Stimulated activated CD8-positive, alpha-beta memory T cell treated with anti-CD3 and anti-CD28 coated beads, Interleukin-2, amount 100 ng/mL, for 48 hours (primary cell): Measurements from ENCODE around the gene TP53RK.

Experiments used
- DNase-seq, 2 donors: peaks; one replicate each; pipeline ENCODE4 v3.0.0-alpha.2; 2020; ENCODE audit warnings: low read depth in 2 of 2

TP53RK gene

DNA sequence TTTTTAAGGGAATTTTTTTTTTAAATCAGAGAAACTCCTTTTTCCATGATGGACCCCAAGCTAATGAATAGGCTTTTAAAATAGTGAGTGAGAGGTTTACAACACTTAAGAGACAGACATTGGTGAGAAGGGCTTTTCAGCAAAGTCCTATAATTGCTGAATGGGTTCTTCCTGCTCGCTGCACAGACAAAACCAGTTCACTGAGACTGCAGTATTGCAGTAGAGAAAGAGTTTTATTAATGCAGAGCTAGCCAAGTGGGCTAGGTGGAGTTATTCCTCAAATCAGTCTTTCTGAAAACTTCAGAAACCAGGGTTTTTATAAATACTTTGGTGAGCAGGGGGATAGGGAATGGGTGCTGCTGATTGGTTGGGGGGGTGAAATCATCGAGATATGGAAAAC is 17.0 kb upstream of the TP53RK start:
- DNase-seq = no peak

DNA sequence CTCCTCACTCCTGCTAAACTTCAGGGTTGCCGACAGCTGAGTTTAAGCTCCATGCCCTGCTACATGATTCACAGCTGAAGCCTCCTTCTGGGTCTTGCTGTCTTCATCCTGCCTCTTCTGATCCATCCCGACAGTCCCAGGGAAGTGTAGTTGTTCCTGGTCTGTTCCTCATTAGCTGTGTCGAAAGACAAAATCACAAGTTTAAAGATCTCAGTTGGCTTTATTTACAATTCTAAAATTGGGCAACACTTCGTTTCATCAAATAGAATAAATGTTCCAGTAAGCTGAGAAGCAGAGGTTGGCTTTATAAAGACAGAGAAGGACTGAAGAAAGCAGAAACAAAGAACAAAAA is 16.1 kb upstream of the TP53RK start:
- DNase-seq = no peak

DNA sequence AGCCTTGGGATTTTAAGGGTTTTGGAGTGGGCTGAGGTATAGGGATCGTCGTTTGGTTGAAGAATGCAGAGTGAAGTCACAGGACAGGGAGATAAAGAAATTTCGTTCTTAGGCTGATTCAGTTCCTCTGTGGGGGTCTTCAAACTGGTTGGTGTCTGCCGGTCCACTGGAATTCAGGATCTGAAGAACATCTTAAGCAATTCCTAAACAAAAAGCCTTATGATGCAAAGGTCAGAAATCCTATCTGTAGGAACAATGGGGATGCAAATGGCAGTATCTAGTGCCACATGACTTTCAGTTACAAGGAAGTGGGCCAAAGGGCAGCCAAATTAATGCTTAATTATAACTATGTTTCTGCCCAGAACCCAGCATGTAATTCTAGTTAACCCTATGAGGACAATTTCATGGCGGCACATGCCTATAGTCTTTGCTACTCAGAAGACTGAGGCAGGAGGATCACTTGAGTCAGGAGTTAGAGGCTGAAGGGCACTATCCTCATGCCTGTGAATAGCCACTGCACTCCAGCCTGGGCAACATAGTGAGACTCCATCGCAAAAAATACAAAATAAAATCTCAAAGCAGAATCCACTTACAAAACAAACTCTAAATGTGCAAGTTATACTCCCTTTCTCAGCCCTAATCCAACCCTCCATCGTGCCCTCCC is 15.6 kb upstream of the TP53RK start:
- DNase-seq = no peak

DNA sequence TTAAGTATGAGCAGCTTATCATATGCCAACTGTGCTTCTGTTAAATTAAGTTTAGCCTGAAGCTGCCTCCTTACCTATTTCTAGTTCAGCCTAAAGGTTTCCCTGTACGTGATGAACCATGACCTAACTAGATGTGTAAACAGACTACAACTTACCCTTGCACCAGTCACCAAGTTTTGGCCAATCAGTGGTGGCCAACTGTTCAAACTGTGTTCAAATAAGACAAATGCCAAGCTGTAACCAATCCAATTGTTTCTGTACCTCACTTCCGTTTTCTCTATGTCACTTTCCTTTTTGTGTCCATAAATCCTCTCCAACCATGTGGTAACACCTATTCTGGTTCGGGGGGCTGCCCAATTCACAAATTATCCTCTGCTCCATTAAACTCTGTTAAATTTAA is 14.2 kb upstream of the TP53RK start:
- no peak for DNase-seq

DNA sequence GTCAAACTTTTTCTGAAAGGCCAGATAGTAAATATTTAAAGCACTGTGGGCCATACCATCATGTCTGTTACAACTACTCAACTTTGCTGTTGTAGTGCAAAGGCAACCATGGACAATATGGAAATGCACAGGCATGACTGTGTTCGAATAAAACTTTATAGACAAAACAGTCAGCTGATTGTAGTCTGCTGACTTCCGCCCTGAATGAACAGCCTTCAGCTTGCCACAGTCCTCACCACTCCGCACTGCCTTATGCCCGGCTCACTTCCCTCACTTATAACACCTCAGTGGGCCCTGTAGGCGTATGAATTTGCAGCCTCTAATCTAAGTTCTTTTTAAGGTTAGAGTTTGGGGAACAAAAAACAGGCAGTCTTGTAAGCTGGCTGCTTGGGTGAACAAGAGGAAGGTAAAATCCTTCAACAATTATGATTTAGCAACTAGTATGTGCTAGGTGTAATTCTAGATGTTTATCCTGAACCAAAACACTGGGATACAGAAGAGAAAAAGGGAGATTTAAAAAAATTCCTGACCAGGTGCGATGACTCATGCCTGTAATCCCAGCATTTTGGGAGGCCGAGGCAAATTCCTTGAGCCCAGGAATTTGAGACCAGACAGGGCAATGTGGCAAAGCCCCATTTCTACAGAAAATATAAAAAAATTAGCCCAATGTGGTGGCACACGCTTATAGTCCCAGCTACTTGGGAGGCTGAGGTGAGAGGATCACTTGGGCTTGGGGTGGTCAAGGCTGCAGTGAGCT is 13.4 kb upstream of the TP53RK start:
- no peak for DNase-seq

DNA sequence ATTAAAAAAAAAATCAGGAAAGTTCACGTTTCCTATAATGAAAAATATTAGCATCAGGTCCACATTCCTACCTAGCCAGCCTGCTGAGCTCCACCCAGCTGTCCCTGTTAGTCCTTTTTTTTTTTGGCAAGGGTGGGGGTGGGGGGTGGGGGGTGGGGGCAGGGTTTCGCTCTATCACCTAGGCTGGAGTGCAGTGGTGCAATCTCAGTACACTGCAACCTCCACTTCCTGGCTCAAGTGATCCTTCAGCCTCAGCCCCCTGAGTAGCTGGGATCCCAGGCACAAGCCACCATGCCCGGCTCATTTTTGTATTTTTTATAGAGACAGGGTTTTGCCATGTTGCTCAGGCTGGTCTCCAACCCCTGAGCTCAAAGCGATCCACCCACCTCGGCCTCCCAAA is 12.7 kb upstream of the TP53RK start:
- no peak for DNase-seq

DNA sequence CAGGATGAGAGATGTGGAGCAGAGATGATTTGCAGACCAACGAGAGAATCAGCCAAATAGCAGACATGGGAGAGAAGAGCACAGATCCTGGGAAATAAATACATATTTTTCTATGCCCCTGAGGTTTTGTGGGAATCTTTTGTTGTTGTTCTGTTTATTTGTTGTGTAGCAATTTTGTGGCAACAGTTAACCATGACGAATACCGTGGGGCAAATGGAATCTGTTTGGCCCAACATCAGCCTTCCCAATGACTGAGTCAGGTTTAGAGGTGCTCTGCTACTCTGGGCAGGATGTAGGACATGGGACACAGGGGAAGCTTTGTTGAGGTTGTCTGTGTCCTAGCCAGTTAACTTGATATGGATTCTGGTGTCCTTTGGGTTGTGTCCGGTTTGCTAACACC is 12.3 kb upstream of the TP53RK start:
- no peak for DNase-seq

DNA sequence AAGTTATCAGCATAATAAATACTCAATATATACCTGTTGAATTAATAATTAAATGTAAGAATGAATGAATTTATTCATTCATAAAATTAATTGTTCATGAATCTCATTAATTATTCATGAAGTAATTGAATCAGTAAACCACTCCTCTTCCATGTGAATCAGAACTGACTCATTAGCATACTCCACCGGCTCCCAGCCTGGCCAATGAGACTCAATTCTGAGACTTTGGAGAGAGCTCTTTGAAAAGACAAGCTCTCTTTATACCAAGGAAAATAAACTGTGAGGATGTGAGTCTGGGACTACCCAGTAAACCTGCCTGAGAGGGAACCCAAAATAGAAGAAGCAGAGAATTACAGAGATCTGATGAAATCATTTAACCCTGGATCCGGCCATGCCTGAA is 11.8 kb upstream of the TP53RK start:
- DNase-seq = no peak

DNA sequence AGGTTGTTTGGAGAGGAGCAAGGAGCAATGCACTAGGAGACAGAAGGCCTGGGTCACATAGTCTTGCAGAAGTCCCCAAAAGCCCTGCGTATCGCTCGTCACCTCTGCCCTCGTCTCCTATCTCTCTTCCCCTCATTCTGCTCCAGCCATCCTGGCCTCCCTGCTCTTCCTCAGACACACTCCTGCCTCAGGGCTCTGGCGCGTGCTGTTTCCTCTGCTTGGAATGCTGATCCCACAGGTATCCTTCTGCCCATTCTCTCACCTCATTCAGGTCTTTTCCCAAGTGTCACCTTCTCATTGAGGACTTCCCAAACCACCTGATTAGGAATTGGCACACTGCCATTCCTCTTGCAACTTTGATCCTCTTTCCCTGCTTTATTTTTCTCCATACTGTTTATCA is 11.2 kb upstream of the TP53RK start:
- DNase-seq = no peak

DNA sequence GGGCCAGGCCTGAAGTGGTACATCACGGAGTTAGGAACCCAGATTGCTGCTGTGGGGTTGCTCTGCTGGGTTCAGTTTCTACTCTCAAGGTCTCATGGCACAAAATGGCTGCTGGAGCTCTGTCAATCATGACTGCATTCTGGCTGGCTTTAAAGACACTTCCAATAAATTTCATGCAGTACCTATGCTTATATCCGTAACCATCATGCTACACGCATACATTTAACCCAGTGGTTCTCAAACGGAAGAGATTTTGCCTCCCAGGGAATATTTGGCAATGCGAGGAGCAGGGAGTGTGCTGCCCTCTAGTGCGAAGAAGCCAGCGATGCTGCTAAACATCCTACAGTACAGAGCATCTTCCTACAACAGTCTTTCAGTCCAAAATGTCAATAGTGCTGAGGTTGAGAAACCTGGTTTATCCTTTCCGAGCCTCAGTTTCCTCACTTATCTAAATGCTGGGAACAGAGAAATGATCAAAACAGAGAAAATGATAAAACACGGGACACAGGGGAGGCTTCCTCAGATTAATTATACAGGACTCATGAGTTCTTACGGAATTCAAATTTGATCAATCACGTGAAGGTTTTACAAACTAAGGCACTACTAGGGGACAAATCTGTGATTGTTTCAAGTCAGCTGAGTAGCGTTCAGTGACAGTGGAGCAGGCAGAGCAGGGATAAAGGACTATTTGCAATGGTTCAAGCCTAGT is 10.6 kb upstream of the TP53RK start:
- DNase-seq = no peak

DNA sequence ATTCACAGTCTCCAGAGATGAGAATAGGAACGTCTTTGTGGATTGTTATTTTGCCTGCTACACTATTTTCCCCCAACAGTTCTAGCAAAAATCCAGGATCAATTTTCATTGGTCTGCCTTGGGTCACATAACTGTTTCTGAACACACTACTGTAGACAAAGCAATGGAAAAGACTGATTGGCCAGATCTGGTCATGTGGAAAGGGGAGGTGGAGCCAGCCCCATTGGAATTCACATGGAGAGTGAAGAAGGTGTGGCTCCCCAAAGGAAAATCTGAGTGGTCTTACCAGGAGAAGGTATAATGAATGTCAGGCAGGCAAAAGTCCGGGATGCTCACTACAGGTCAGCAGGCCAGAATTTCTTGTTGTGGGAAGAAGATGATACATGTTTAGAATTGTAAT is 9.5 kb upstream of the TP53RK start:
- no peak for DNase-seq

DNA sequence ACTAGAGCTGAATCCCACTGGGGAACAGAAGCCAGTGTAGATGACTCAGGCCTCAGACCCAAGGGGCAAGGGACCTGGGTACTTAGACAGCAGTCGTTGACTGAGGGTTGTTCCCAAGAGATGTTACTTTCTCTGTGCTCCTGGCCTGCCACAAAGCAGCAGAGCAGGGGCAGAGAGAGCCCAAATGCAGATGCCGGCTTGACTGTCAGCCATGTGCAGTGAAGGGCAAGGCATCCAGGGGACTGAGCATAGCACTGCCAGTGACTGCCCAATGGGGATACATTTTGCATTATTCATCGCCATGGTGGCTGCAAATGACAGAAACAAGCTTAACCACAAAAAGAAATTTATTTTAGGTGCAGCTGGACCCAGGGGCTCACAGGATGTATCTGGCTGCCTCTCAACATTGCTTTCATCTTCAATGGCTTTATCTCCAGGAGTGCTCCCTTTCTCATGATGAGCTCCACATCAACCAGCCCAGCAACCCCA is 7.6 kb upstream of the TP53RK start:
- no peak for DNase-seq

DNA sequence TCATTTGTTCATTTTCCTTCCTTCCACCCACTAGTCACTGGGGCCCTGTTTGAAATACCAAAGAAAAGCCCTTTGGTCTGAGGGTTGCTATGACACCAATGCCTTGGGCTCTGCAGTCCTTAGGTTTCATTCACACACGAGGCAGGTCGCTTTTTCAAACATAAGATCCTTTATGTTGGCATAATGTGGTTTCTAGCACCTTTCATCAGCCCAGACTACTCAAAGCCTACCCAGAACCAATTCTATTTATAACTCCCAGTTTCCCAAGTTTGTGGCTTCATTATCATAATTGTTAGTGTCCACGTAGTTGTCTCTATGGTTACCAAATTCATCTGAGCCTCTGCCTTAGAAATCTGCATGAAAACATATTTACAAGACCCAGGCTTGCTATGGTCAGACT is 6.6 kb upstream of the TP53RK start:
- DNase-seq = no peak

DNA sequence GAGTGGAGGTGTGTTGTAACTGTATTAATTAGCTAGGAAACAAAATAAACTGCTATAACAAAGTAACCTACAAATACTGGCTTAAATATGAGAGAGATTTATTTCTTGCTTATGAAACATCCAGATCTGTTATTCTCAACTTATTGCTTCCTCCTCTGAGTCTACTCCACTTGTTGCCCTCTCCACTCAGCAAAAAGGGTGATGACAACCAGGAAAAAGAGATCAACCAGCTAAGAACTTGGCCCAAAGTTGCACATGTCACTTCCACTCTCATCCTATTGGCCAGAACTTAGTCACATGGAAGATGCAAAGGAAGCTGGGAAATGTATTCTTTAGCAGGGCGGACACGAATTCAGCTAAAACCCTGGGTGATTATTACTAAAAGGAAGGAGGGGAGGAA is 5.2 kb upstream of the TP53RK start:
- DNase-seq = no peak

DNA sequence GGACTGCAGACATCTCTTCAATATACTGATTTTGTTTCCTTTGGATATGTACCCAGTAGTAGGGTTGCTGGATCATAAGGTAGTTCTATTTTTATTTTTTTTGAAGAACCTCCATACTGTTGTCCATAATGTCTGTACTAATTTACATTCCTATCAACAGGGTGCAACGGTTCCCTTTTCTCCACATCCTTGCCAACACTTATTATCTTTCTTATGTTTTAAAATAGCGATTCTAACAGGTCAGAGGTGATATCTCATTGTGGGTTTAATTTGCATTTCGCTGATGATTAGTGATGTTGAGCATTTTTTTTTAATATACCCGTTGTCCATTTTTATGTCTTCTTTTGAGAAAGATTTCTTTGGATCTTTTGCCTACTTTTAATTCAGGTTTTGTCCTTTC is 2.0 kb upstream of the TP53RK start:
- no peak for DNase-seq

DNA sequence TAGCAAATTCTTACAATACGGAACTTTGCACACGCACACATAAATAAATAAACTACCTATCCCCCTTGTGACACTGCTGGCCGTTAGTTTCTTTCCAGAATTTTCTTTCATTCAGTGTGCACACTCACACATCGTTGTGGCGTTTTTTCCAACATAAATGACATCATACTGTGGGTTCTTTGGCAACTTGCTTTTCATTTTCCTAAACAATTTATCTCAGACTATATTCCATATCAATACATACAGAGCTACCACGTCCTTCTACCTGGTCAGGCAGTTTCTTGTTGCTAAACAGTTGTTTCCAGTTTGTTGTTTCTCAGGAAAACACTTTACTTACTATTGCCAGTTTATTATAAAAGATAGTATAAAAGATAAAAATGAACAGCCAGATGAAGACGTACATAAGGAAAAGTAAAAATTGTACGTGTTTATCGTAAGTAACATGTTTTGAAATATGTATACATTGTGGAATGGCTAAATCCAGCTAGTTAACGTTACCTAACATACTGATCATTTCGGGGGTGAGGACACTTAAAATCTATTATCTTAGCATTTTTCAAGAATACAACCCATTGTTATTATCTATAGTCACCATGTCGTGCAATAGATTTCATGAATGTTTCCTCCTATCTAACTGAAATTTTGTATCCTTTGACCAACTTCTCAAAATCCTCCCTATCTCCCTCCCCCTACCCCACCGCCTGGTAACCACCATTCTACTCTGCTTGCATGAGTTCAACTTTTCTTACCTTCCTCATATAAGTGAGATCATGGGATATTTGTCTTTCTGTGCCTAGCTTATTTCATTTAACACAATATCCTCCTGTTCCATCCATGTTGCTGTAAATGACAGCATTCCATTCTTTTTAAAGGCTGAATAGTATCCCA is 1.2 kb upstream of the TP53RK start:
- no peak for DNase-seq

DNA sequence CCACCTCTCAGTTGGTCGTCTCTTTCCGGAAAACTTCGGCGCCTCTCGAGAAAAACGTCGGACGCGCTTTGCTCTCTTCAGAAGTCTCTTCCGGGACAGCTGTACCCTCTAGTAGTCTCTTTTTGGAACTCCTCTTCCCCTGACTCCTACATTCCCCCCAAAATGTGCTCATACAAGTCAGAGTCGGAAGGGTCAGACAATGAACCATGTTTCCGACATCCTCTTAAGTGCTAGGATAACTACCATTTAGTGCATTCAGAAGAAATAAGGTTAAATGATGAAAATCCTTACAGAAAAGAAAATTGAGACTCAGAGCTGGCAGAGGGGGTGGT is 476 bp upstream of the TP53RK start:
- no peak for DNase-seq

DNA sequence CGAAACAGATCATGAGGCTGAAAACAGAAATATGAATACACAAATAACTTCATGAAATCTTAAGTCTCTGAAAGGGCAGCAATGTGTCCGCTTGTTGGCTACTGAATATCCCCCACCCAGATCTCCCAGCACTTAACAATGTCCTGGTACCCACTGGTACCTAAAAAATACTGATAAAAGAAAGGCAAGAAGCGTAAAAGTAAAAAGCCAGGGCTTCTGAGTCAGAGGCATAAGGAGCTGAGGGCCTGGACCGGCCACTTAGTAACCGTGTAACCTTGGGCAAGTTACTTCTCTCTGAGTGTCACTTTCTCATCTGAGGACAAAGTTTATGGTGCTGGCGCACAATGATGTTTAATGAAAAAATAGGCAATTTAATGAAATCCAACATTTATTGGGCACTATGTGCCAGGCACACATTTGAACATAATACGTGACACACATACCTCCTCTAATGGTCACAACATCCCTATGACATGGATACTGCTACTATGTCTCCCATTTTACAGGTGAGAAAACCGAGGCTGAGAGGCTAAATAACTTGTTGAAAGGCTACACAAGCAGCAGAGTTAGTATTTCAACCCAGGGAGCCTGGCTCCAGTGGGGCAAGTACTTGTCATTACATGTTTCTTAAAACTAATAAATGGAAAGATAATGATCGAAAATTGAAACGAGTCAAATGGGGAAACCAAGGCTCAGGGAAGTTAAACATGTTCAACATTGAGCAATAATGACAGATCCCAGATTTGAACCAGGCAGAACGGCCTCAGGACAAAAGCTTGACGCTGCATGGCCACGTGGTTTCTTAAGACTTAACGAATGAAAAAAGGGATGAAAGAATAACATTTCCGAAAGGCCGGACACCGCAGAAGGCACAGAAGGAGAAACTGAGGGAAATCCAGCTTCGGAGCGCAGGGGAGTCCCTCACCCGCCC is 828 bp downstream of the TP53RK start:
- no peak for DNase-seq

DNA sequence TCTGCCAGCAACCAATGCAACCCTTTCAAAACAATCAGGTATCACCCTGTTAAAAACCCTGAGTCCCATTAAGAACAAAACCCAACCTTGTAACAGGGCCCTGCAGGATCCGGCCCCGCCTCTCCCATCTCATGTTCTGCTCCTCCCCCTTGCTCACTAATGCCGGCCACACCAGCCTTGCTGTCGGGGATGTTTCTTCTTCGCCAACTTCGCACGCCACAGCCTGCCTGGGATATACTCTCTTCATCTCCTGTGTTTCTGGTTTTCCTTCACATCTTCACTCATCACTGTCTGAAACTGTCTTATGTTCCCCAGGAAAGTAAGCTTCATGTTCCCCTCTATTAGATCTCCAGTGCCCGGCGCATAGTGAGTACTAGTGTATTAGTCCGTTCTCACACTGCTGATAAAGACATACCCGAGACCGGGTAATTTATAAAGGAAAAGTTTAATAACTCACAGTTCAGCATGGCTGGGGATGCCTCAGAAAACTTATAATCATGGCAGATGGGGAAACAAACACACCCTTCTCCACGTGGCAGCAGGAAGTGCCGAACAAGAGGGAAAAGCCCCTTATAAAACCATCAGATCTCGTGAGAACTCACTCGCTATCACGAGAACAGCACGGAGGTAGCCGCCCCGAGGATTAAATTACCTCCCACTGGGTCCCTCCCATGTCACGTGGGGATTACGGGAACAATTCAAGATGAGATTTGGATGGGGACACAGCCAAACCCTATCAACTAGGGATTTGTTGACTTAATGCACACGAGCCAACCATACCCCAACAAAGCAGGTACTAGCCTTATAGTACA is 5.1 kb downstream of the TP53RK start:
- no peak for DNase-seq

DNA sequence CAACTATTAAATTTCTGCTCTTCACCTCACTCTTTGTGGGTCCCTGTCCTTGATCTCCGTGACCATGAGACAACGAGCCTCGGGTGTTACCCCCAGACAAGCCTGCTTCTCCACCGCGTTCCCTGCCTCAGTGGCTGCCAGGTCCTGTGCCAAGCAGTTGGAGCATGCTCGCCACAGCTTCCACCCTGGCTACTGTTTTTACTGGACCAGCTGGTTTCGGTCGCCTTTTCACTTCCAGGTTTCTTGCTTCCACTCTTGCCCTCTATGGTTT is 5.6 kb downstream of the TP53RK start:
- DNase-seq = no peak
